Lower leg skin (tissue), 4 donors: ENCODE data around the gene TAF1A. TPM values are rescaled to one million over a fixed set of nuclear protein-coding genes. Genes with fewer than 3 reads are reported as not detected.

Experiments
- DNase-seq, 2 donors: peaks; one replicate each; pipeline ENCODE4 v3.0.0-alpha.2; 2019; ENCODE audit warnings: low spot score in 2 of 2
- H3K4me3 ChIP-seq: fragments of 200-600 bp; sonication (generic); 2 replicates; pipeline ENCODE4 v1.5.1; 2017; ENCODE audit warnings: mild to moderate bottlenecking, low read depth; ENCODE audit not compliant: poor library complexity, severe bottlenecking
- POLR2A ChIP-seq, 2 donors: fragments of 450-650 bp; IDR thresholded peaks; one replicate each; pipeline ENCODE4 v1.6.1; 2016 to 2017; ENCODE audit warnings: antibody characterized with exemption in 2 of 2, mild to moderate bottlenecking in 1 of 2, moderate library complexity in 1 of 2
- WGBS, 2 donors: methylation state at CpG; one replicate each; pipeline ENCODE4 v1.1.5; 2018; 5-methylcytosine and 5-hydroxymethylcytosine counted together
- intact Hi-C: fragments of 100-400 bp; cut with DNase I; formaldehyde crosslinking; loops from one replicate; pipeline ENCODE4 v1.15.0; 2023; ENCODE audit warnings: low total_unique reads
- total RNA-seq, 4 donors: library from RNA; depleted of rRNA; stranded (reverse); fragments of >200 nt; gene quantifications; one replicate each; pipeline ENCODE4 v1.1.0, GENCODE V29; 2016
- TF ChIP-seq, protein P1 (sequence below), 3 donors: fragments of 450-650 bp; IDR thresholded peaks; one replicate each; pipeline ENCODE4 v1.5.1; 2016; ENCODE audit warnings: antibody characterized with exemption in 3 of 3, mild to moderate bottlenecking in 3 of 3, moderate library complexity in 2 of 3

TAF1A gene
- total RNA-seq = 1 to 10 TPM; 1.3 to 7.3 (median 2.2) TPM

DNA sequence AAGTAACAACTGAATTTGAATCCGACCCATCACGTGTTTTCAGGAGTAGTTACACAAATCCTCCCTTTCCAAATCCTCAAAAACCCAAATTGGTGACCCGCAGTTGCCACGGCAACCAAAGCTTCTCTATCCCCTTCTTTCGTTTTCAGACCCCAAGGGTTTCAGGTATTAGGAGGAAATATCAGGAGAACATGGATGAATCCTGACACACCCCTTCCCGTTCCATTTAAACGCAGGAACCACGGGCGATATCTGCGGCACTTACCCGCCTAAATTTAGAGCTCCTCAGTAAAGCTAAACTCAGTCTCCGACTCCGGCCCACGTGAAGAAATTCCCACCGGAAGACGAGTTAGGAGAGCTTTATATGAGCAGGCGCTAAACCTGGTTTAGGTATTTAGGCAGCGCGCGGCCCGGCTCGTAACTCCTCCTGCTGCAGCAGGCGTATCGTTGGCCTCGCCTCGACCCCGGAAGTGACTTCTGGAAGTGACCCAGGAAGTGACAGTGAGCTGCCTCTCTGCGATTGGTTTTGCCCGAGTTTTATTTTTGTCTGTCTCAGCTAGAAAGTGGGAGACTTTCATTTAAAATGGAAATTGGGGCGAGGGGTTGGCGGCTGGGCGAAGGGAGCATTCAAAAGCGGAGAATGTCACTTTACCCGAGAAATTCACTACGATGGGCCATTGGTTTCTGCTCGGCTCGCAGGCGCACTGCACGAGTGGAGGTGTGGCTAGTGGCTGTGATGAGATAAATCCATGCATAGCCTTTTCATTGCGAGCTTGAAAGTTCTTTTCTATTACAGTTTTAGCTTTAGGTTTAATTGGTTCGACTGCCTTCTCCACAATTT lies at the start of gene TAF1A:
Gene TAF1A (minus strand): TSS at position 472 of the 841 bp plus-strand sequence.
- 0% methylated on average over 41 of the region's 41 CpGs for WGBS, 2 donors

DNA sequence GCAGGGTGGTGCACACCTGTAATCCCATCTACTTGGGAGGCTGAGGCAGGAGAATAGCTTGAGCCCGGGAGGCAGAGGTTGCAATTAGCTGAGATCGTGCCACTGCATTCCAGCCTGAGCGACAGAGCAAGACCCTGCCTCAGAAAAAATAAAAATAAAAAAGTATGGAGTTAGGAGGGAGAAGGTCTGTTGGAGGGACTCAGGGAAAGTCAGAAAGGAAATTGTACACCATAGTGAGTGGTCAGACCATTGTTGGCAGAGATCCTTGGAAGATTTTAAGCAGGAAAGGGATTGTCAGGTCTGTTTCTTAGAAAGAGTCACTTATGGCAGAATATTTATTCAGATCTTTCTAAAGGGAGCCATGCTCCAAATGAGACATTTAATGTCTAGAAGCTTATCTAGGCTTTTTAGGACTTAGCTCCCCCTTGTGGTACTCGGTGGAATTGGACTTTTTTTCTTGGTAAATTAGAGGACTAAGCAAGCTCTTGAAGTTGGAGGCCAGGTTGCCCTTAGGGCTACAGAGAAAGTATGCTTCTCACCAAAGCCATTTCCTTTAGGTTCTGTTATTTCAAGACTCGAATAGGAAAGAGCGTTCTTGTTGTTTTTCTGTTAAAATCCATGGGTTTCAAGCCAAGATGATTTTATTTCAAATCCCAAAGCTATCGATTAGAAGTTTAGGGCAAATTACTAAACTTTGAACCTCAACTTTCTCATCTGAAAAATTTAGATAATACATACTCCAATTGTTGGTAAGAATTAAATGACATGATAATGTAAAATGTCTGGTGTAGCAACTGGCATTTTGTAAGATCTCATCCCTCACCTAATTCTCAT lies 44.7 kb upstream of the TAF1A start:
- WGBS, 2 donors = 46 to 47% methylated on average over 7 of the region's 7 CpGs
- TF ChIP-seq, protein P1, sequence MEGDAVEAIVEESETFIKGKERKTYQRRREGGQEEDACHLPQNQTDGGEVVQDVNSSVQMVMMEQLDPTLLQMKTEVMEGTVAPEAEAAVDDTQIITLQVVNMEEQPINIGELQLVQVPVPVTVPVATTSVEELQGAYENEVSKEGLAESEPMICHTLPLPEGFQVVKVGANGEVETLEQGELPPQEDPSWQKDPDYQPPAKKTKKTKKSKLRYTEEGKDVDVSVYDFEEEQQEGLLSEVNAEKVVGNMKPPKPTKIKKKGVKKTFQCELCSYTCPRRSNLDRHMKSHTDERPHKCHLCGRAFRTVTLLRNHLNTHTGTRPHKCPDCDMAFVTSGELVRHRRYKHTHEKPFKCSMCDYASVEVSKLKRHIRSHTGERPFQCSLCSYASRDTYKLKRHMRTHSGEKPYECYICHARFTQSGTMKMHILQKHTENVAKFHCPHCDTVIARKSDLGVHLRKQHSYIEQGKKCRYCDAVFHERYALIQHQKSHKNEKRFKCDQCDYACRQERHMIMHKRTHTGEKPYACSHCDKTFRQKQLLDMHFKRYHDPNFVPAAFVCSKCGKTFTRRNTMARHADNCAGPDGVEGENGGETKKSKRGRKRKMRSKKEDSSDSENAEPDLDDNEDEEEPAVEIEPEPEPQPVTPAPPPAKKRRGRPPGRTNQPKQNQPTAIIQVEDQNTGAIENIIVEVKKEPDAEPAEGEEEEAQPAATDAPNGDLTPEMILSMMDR (IDR thresholded peaks at IDR 0.05) = peak in 1 of 3 donors; percentile 11
- TF ChIP-seq POLR2A (IDR thresholded peaks at IDR 0.05) = no peak
- DNase-seq = peak in 1 of 2 donors; percentile 89
- no peak overlapping the region for H3K4me3 ChIP-seq
- intact Hi-C loops = loop anchor here (10.0 kb wide), 1 partner anchor 170 kb away; no protein-coding TSS in a partner anchor

More for the DNA sequence above, at the start of gene TAF1A:
- H3K4me3 ChIP-seq = peak within 1 kb of the TSS; percentile 38
- TF ChIP-seq, protein P1 (IDR thresholded peaks at IDR 0.05) = no peak
- TF ChIP-seq POLR2A (IDR thresholded peaks at IDR 0.05) = no peak
- intact Hi-C loops = no loop called here
- DNase-seq = peak; percentile 86 to 97

DNA sequence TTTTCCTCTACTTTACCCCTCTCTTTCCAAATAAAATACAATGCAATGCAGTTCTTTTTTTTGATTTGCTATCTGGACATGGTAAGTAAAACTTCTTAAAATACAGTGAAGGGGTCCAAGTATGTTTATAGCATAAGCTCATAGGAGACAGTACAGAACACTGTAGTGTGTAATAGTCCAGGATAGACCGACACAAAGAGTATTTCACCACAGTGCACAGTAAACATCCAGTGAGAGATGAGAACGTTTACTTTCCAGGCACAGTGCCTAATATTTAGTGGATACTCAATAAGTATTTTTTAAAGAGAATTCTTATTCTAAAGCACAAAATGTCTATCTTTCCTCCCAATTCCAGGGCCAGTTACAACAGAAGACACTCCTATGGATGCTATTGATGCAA lies 43.0 kb upstream of the TAF1A start:
- intact Hi-C loops = loop anchor here (10.0 kb wide), 1 partner anchor 168 kb away; no protein-coding TSS in a partner anchor
- 62 to 68% methylated on average over 2 of the region's 2 CpGs for WGBS, 2 donors
- DNase-seq = no peak
- TF ChIP-seq POLR2A (IDR thresholded peaks at IDR 0.05) = no peak
- TF ChIP-seq, protein P1 (IDR thresholded peaks at IDR 0.05) = no peak
- no peak overlapping the region for H3K4me3 ChIP-seq

DNA sequence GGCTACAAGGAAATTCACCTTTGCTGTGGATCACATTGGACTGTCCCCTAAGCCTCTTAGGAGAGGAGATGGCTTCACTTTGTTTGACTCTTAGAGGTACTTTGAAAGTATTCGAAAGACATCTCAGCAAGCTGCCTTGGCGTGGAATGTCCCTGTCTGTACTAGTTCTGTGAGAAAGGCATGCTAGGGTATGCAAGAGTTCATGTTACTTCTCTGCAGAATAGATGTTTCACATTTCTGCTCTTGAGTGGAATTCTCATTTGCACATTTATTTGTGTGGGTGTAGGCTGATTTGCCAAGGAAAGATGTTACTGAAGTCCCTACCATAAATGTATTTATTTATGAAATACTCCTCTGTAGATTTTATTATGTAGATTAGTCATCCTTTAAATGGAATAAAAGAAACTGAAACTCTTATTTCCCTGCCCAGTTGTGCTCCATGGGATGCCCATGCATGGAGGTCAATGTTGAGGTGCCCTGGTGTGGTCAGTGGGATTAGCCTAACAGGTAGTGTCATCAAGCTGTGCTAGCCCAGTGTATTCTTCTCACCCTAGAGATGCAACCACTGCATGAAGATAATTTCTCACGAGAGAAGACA lies 42.0 kb upstream of the TAF1A start:
- H3K4me3 ChIP-seq = no peak overlapping the region
- intact Hi-C loops = loop anchor here (10.0 kb wide), 1 partner anchor 167 kb away; no protein-coding TSS in a partner anchor
- TF ChIP-seq, protein P1 (IDR thresholded peaks at IDR 0.05) = no peak
- TF ChIP-seq POLR2A (IDR thresholded peaks at IDR 0.05) = no peak
- no peak for DNase-seq
- WGBS, 2 donors = 87 to 89% methylated on average over 3 of the region's 3 CpGs

DNA sequence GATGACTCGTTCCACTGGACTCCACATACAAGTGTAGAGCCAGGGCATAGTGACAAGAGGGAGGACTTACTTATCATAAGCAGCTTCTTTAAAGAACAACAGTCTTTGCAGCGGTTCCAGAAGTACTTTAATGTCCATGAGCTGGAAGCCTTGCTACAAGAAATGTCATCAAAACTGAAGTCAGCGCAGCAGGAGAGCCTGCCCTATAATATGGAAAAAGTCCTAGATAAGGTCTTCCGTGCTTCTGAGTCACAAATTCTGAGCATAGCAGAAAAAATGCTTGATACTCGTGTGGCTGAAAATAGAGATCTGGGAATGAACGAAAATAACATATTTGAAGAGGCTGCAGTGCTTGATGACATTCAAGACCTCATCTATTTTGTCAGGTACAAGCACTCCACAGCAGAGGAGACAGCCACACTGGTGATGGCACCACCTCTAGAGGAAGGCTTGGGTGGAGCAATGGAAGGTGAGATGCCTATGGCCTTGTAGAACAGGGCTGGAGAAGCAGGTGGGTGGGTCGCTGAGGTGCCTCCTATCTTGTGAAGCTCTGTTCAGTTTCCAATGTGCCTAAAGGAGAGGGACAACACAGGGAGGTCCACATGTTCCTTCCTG lies 40.3 kb upstream of the TAF1A start:
- 88 to 91% methylated on average over 7 of the region's 7 CpGs for WGBS, 2 donors
- DNase-seq = no peak
- H3K4me3 ChIP-seq = no peak overlapping the region
- intact Hi-C loops = loop anchor here (10.0 kb wide), 1 partner anchor 165 kb away; no protein-coding TSS in a partner anchor
- TF ChIP-seq, protein P1 (IDR thresholded peaks at IDR 0.05) = no peak
- no peak for TF ChIP-seq POLR2A (IDR thresholded peaks at IDR 0.05)
